ENCODE measurements around the gene EWSR1.

The EWSR1 gene

DNA sequence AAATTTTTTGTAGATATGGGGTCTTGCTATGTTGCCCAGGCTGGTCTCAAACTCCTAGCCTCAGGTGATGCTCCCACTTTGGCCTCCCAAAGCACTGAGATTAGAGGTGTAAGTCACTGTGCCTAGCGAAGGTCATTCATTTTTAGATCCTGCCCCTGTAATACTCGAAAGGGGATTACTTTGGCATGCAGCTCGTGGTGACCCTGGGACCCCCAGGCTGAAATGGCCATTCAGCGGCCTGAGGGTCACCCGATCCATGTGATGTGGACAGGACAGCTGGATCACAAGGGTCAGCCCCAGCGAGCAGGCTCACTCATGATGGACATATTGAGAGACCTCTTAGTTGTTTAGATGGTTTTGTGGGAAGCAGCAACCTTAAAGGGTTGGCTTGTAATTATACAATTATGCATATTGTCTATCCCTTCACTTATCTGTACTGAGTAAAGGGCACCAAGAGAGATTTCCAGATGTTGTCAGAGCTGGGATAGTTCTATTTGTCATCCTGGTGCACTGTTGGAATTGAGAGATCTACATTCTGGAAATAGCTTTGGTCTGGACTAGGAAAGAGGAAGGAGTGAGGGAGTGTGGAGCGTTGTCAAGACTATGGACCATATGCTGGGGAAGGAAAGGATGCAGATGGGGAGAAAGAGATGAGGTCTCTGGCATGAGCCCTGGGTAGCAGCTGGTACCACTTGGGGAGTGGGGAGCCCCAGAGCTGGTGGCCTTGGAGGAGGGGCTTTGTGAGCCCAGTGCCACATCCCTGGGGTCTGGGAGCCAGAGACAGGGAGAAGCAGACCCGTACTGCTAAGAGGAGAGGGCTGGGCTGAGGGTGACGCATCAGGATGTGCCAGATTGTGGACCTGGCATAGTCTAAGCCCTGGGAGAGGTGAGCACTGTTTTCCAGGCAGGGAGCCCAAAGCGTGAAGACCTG lies 15.8 kb upstream of the EWSR1 start:
- no peak for DNase-seq

DNA sequence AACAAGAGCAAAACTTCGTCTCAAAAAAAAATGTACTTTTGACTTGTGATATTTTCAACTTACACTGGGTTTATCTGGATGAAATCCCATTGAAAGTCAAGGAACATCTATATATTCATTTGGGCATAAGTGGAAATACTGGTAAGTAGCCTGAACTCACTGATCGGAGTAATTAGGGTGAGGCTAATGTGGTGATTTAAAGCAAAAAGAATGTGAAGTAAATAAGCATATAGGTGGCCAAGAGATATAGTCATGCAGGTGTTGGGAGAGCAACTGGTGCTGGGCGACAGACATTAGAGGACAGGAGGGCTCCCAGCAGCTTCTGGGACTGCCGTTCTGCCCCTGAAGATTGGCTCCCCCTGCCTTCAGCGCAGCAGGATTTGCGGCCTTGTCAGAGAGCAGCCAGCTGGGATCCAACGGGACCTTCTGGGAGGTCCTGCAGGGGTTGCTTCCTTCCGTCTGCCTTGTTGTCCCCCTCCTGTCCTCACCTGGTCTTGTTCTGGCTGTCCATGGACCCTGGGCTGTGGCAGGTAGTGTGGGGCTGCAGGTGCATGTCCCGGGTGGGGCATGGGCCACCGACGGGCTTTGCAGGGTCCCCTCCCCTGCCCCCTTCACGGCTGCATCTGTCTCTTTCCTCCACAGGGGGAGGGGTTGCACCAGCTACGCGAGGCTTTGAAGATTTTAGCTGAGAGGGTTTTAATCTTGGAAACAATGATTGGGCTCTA lies 14.3 kb upstream of the EWSR1 start:
- DNase-seq = no peak

GRCh38 chr22:29254286-29254660 lies 13.8 kb upstream of the EWSR1 start:
- no peak for DNase-seq

GRCh38 chr22:29255064-29255621 lies 12.9 kb upstream of the EWSR1 start:
- DNase-seq = no peak

DNA sequence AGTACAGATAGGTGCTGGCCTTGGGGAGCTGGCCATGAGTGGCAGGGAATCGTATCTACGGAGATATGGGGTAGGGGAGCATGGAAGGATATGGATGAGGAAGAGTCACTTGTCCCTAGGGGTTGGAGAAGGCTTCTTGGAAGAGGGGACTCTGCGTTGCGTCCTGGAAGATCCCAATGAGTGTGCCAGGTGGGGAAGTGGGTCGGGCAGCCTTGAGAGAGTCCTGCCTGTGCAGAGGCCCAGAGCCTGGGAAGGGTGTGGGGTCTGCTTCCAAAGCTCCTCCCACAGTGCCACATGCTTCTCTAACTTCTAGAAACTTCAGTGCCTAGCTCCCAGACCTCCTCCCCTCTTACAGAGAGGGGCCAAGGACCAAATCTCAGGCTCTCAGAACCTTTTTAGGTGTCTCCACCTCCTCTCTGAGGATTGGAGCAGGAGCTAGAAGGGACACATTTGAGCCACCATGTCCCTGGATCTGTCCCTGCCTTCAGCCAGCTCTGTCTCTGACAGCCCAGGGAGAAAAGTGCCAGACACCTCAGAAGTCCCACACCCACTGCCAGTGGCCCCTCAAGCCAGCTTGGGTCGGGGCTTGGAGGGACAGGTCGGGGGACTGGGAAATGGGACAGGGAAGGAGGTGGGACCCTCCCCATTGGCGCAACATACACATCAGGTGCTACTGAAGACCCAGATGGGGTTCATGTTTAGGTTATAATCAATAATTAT lies 11.3 kb upstream of the EWSR1 start:
- DNase-seq = no peak

DNA sequence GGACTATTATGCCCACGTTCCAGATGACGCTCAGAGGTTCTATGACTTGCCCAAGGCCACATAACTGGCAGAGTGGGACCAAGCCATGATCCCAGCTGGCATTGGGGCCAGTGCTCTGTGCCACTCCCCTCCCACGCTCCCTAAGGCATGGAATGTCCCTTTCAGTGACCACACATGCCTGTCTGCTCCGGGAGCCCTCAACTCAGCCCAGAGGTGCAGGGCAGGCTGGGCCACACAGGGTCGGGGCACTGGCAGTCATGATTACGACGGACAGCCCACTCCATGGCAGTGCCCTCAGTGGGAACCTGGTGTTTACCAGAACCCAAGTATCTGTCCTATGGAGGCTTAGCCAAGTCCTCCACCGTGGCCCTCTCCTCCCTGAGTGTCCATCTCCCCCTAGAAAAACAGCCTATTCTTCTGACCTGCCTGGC lies 10.3 kb upstream of the EWSR1 start:
- DNase-seq = no peak

GRCh38 chr22:29258407-29259252 lies 9.4 kb upstream of the EWSR1 start:
- no peak for DNase-seq

DNA sequence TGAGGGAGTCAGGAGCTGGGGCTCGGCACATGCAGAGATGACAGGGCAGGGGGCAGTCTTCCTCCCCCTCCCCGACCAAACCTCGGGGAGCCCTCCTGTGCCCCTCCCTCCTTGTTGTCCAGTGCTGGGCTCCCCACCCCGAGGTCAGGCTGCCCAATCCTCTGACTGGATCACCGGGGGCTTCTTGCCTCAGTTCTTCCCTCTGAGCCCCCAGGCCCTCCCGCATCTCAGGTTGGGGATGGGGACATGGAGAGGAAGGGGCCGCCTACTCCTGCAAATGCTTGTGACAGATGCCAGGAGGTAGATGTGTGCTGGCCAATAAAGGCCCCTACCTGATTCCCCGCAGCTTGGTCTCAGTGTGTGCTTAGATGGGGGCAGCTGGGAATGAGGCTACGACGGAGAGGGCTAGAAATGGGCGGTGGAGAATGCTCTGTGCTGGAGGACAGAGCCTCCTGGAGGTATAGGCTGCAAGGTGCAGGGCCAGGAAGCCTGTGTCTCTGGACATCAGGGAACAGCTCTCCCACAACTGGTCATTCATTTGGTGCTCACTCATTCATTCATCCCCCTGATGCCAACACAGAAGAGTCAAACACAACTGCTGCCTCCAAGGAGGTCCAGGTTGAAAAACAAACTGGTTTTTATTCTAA lies 8.7 kb upstream of the EWSR1 start:
- DNase-seq = no peak

DNA sequence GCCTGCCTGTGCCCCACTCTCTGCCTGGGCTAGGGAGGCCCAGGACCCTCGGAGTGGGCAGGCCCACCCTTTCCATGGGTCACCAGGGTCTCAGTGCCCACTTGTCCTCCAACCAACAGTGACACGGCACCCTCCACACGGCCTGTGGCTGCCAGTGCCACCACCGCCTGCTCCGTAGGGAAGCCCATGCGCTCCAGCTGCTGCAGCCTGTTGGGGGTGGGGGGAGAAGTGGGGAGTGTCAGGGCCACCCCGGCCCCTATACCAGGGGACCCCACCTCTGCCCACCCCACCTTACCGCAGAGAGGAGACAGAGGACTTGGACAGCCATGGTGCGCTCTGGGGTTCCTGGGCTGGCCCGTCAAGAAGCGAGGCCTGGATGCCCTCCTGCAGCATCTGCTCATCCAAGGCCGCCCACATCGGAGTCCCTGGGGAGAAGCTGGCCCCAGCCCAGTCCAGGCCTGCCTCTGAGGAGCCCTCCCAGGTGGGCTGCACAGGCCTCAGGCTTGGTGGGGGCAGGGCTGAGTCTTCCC lies 8.0 kb upstream of the EWSR1 start:
- DNase-seq = no peak

DNA sequence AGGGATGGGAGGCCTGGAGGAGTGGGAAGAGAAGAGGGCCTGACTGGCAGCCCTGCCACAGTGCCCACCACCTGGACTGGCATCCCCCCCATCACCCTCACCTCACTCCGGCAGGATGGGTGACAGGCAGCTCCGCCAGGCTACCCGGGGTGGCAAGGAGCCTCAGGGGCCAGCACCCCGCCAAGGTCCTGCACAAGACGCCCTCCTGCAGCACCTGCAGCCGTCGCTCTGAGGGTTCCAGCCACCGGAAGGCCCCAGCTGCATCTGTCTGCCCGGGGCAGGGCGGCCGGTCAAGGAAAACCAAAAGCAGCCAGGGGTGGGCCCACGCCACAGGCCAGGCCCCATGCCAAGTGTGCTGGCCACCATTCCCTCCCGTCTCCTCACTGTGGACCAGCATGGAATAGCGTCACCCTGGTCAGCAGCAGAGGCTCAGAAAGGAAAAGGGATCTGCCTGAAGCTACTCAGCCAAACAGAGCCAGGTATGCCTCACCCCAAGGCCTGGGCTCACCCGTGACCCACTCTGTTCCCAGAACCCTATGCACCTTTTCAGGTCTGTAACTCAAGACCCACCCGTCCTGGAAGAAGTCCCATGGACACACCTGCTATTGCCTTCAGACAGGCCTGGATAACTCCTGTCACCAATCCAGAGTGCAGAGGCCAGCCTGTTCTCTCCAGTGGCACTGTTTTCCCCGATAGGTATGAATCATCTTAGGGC lies 7.3 kb upstream of the EWSR1 start:
- no peak for DNase-seq

DNA sequence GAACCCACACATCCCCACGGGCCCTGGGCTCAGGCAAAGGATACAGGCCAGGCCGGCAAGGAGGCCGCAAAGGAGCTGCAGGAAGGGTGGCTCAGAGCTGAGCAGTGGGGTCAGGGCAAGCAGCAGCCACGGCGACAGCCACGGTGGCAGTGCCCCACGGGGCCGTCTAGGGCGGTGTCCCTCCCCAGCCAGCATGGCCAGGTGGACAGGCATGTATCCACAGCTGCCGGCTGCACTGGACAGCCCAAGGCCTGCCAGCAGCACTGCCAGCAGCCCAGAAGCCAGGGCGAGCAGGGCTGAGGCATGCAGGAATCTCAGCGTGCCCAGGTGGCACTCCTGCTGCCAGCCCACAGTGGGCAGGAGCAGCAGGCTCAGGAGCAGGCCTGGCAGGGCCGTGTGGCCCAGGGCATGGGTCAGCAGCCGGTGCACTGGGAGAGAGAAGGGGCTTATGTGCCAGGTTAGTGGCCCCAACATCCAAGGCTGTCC lies 4.2 kb upstream of the EWSR1 start:
- DNase-seq = no peak

- DNase-seq = no peak
Measured at GRCh38 chr22:29265305-29265704, 2.8 kb upstream of the EWSR1 start.

- DNase-seq = no peak
Measured at GRCh38 chr22:29265929-29266328, 2.1 kb upstream of the EWSR1 start.

- no peak for DNase-seq
Measured at GRCh38 chr22:29266564-29267461, 1.3 kb upstream of the EWSR1 start.

GRCh38 chr22:29267462-29267857 lies 608 bp upstream of the EWSR1 start:
- no peak for DNase-seq

DNA sequence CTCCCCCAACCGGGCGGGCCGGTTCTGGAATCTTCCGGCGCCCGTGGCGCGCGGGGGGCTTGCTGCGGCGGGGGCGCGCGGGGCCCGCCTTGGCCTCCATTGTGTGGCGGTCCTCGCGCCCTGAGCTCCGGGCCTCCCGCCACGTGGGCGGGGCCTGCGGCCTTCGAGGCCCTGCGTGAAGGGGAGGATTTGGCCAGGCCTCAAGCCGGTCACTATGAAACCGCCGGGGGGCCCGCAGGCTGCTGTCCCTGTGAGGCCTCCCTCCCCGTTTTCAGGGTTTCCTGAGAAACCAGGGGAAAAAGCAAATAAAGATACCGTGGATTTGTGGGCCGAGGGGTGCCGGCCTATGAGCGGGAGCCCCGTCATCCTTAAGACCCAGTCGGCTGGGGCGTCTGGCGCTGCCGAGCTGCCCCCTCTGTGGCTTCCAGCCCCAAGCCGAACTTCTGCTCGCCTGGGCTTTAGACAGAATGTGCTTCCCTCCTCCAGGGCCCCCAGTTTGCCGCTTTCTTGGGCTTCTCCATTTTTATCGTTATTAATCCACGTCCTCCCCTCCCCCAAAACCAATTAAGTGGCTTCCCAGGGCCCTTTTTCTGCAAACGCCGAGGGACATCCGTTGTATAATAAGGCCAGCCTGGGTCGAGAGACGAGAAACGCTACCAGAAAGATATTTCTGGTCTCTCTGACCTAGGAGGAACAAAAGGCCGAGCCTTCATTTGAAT lies 602 bp downstream of the EWSR1 start:
- no peak for DNase-seq

DNA sequence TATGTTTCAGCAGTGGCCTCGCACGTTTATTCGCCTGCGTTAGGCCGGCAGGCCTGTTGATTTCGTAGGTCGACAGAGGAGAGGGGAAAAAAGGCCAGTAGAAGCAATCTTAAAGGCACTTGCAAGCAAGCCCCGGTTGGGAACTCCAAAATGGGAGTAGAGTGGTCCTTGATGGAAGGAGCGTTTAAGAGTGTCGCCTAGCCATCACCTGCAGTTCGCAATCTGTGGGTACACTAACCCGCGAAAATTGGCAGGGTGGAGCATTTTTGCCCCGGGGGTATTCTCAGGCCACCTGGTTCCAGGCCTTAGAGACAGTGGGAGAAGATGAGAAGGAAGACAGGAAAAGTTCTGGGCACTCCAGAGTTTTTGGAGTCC lies 1.1 kb downstream of the EWSR1 start:
- no peak for DNase-seq

DNA sequence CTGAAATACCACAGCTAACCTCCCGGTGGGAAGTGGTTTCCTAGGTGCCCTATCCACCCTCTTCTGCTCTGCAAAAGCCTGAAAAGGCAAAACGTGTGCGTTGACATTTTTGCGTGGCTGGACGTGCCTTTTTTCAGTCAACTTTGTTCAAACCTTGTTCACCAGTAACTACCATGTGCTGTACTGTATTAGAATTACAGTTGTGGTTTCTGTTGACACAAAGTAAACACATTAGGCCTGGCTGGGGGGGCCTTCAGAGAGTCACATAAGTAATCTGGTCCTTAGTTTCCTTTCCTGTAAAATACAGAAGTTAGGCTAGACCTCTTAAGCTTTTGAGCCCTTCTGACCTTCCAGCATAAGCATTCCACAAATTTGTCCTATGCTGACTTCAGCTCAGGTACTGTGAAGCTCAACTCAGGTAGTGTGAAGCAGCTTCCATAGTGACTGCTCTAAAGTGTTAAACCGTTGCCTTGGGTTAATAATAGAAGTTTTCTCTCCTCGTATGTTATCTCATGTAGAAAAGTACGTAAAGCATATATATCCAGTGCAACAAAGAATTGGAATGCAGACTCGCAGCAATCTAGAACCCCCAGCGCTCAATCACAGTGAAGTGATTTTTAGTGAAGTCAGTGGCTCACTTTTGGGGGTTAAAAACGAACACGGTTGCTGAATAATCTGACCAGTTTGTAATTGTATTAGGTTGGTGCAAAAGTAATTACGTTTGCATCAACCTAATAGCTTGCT lies 1.8 kb downstream of the EWSR1 start:
- no peak for DNase-seq

Measured in 8988T (cell line).